HepG2 (cell line): ENCODE measurements around the gene LHX3. TPM values are rescaled to one million over a fixed set of nuclear protein-coding genes. Genes with fewer than 3 reads are reported as not detected.

ENCODE experiments used
- ATF1 ChIP-seq: IDR thresholded peaks from 2 replicates; pipeline ENCODE4 v1.6.1; 2016; ENCODE audit warnings: mild to moderate bottlenecking, control low read depth
- CEBPG ChIP-seq: IDR thresholded peaks from 2 replicates; pipeline ENCODE4 v1.6.1; 2016
- FOXM1 ChIP-seq: sonication (generic); formaldehyde crosslinking; IDR thresholded peaks from 2 replicates; pipeline ENCODE4 v1.5.0; 2020; ENCODE audit warnings: missing genetic modification reagents
- HMG20A ChIP-seq: IDR thresholded peaks from 2 replicates; pipeline ENCODE4 v1.6.1; 2016; ENCODE audit warnings: borderline replicate concordance
- IKZF4 ChIP-seq: sonication (generic); formaldehyde crosslinking; IDR thresholded peaks from 2 replicates; pipeline ENCODE4 v1.5.1; 2020; ENCODE audit warnings: borderline replicate concordance, mild to moderate bottlenecking, low read depth, missing genetic modification reagents; ENCODE audit errors: not compliant biosample characterization
- IRX3 ChIP-seq: sonication (generic); formaldehyde crosslinking; IDR thresholded peaks from 2 replicates; pipeline ENCODE4 v1.8.1; 2023; ENCODE audit warnings: mild to moderate bottlenecking, low read depth, missing genetic modification reagents, borderline replicate concordance
- KLF11 ChIP-seq: IDR thresholded peaks from 2 replicates; pipeline ENCODE4 v1.6.1; 2016; ENCODE audit warnings: missing compliant biosample characterization
- MEIS2 ChIP-seq: sonication (generic); formaldehyde crosslinking; IDR thresholded peaks from 2 replicates; pipeline ENCODE4 v1.9.0; 2021; ENCODE audit warnings: mild to moderate bottlenecking, missing genetic modification reagents
- PAF1 ChIP-seq: IDR thresholded peaks from 2 replicates; pipeline ENCODE4 v1.6.1; 2016; ENCODE audit warnings: missing genetic modification reagents, missing compliant biosample characterization
- PBX2 ChIP-seq: IDR thresholded peaks from 2 replicates; pipeline ENCODE4 v1.6.1; 2016; ENCODE audit warnings: control low read depth
- SIX4 ChIP-seq: sonication (generic); formaldehyde crosslinking; IDR thresholded peaks from 2 replicates; pipeline ENCODE4 v1.4.0; 2020; ENCODE audit warnings: missing genetic modification reagents
- TCF7 ChIP-seq: sonication (generic); IDR thresholded peaks from 2 replicates; pipeline ENCODE4 v1.6.1; 2016; ENCODE audit warnings: antibody characterized with exemption, low read depth
- THAP9 ChIP-seq: sonication (generic); formaldehyde crosslinking; IDR thresholded peaks from 2 replicates; pipeline ENCODE4; 2020; ENCODE audit warnings: missing genetic modification reagents, mild to moderate bottlenecking, borderline replicate concordance
- ZBTB42 ChIP-seq: sonication (generic); formaldehyde crosslinking; IDR thresholded peaks from 2 replicates; pipeline ENCODE4 v1.5.0; 2020; ENCODE audit warnings: mild to moderate bottlenecking, missing genetic modification reagents
- ZFP62 ChIP-seq: sonication (generic); formaldehyde crosslinking; IDR thresholded peaks from 2 replicates; pipeline ENCODE4 v1.4.0; 2020; ENCODE audit warnings: missing genetic modification reagents
- ZNF18 ChIP-seq: sonication (generic); formaldehyde crosslinking; IDR thresholded peaks from 2 replicates; pipeline ENCODE4 v1.8.0; 2022; ENCODE audit warnings: mild to moderate bottlenecking, missing genetic modification reagents; ENCODE audit not compliant: insufficient replicate concordance
- ZNF20 ChIP-seq: sonication (generic); formaldehyde crosslinking; IDR thresholded peaks from 2 replicates; pipeline ENCODE4 v1.4.0; 2020; ENCODE audit warnings: mild to moderate bottlenecking, moderate library complexity, missing genetic modification reagents
- ZNF263 ChIP-seq: sonication (generic); formaldehyde crosslinking; IDR thresholded peaks from 2 replicates; pipeline ENCODE4 v1.4.0; 2020; ENCODE audit warnings: missing genetic modification reagents
- ZNF343 ChIP-seq: sonication (generic); formaldehyde crosslinking; IDR thresholded peaks from 2 replicates; pipeline ENCODE4 v1.4.0; 2020; ENCODE audit warnings: mild to moderate bottlenecking, missing genetic modification reagents
- ZNF496 ChIP-seq: sonication (generic); formaldehyde crosslinking; IDR thresholded peaks from 2 replicates; pipeline ENCODE4 v1.8.1; 2023; ENCODE audit warnings: mild to moderate bottlenecking, moderate library complexity, missing genetic modification reagents; ENCODE audit not compliant: insufficient replicate concordance
- ZNF772 ChIP-seq: sonication (generic); formaldehyde crosslinking; IDR thresholded peaks from 2 replicates; pipeline ENCODE4 v1.5.0; 2020; ENCODE audit warnings: mild to moderate bottlenecking, missing genetic modification reagents
- ZNF773 ChIP-seq: sonication (generic); formaldehyde crosslinking; IDR thresholded peaks from 2 replicates; pipeline ENCODE4 v1.4.0; 2020; ENCODE audit warnings: missing genetic modification reagents, borderline replicate concordance
- ZNF83 ChIP-seq: sonication (generic); formaldehyde crosslinking; IDR thresholded peaks from 2 replicates; pipeline ENCODE4 v1.4.0; 2020; ENCODE audit warnings: missing genetic modification reagents, mild to moderate bottlenecking, borderline replicate concordance
- ZSCAN29 ChIP-seq: sonication (generic); formaldehyde crosslinking; conservative IDR thresholded peaks from 2 replicates; pipeline ENCODE4 v1.4.0; 2020; ENCODE audit warnings: mild to moderate bottlenecking, missing genetic modification reagents
- polyA plus RNA-seq, 8 experiments: library from polyadenylated mRNA; depleted of rRNA in 3 of 8; stranded (reverse) in 7 of 8; unstranded in 1 of 8; fragments of >200 nt; fragmentation: Illumina TruSeq in 4 of 8; extraction: Trizol in 4 of 8; gene quantifications; 2 replicates each; pipeline versions ENCODE4 v1.2.1 to v1.2.3, GENCODE V29; 2011 to 2016; ENCODE audit warnings: low read depth in 4 of 8, missing spikeins in 1 of 8, mixed read lengths in 1 of 8; ENCODE audit not compliant: insufficient read depth in 1 of 8
- total RNA-seq, 5 experiments: library from RNA; depleted of rRNA; stranded (reverse); fragments of >200 nt; fragmentation: Illumina TruSeq; extraction: Trizol; gene quantifications; 2 replicates each; pipeline ENCODE4 v1.2.3, GENCODE V29; 2016; ENCODE audit warnings: low read depth in 1 of 5
- TF ChIP-seq, protein P1 (sequence below): sonication (generic); formaldehyde crosslinking; conservative IDR thresholded peaks from 2 replicates; pipeline ENCODE4 v1.4.0; 2020; ENCODE audit warnings: missing genetic modification reagents

LHX3 gene
- total and polyA plus RNA-seq, 2 of the 13 experiments (the other 11 are each of a cell fraction or from before 2014, with no cell fraction given): not detected

DNA sequence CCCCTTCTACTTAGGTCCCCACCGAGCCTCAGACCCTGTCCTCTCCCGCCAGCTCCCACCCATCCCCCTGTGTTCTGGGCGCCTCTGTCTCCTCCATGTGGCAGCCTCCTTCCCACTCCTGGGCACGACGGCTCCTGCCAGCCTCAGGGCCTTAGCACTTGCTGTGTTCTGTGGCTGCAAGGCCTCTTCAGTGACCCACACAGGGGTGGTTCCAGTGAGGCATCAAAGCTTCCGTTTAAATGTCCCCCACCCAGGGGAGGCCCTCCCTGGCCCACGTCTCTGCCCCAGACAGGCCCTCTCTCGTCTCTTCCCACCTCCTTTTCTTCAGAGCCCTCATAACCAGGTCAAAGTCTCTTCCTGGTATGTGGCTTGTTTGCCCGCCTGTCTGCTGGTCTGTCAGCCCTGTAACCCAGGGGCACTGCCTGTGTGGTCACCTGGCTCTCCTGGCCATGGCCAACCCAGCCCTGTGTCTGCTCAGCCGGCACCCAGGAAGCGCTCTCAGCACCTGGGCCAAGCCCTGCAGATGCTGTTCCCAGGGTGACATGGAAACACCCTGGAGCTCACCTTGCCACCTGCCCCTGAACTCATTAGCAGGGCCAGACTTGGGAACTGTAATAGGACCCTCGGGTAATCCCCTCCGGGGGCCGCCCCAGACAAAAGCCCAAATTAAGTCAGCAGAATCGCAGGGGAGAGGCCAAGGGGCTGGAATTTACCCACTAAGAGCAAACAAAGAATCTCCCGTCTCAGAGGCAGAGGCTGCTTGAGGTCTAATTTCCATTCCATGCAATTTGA lies 33.7 kb downstream of the LHX3 start (continued):
- TF ChIP-seq IRX3 (no peak), ZNF18 (no peak), PAF1 (CRISPR knock-in tag) (no peak), FOXM1 (no peak), ZNF496 (no peak), THAP9 (CRISPR knock-in tag) (no peak), ZNF773 (no peak), PBX2 (no peak), IKZF4 (no peak), TCF7 (peak; percentile 60), ZNF83 (no peak), HMG20A (CRISPR knock-in tag) (no peak), ZNF20 (CRISPR knock-in tag) (no peak), ZNF263 (CRISPR knock-in tag) (no peak), SIX4 (CRISPR knock-in tag) (no peak; the same call in 1 of the 2 replicates), ATF1 (CRISPR knock-in tag) (no peak), ZSCAN29 (no peak), ZNF772 (CRISPR knock-in tag) (no peak), ZFP62 (CRISPR knock-in tag) (no peak), ZNF343 (CRISPR knock-in tag) (no peak), MEIS2 (CRISPR knock-in tag) (no peak), ZBTB42 (CRISPR knock-in tag) (no peak), KLF11 (CRISPR knock-in tag) (no peak), CEBPG (CRISPR knock-in tag) (no peak)
- TF ChIP-seq, protein P1, sequence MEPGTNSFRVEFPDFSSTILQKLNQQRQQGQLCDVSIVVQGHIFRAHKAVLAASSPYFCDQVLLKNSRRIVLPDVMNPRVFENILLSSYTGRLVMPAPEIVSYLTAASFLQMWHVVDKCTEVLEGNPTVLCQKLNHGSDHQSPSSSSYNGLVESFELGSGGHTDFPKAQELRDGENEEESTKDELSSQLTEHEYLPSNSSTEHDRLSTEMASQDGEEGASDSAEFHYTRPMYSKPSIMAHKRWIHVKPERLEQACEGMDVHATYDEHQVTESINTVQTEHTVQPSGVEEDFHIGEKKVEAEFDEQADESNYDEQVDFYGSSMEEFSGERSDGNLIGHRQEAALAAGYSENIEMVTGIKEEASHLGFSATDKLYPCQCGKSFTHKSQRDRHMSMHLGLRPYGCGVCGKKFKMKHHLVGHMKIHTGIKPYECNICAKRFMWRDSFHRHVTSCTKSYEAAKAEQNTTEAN (CRISPR knock-in tag): no peak
